GM23338 (cell line): ENCODE measurements around the gene ING5.

ENCODE experiments used
- CREB1 ChIP-seq: fragments of 250-450 bp; sonication (Bioruptor Pico); IDR thresholded peaks from 2 replicates; pipeline ENCODE4 v1.5.0; 2020; ENCODE audit warnings: low read depth, mild to moderate bottlenecking, moderate library complexity
- CTCF ChIP-seq, 2 experiments: fragments of 200-600 bp in 1 of 2; sonication (generic) in 1 of 2; conservative IDR thresholded peaks; 2 replicates each; pipeline versions ENCODE4 v1.5.1 to v1.6.1; 2016 to 2017; ENCODE audit warnings: antibody characterized with exemption in 2 of 2, low read depth in 2 of 2, mild to moderate bottlenecking in 2 of 2, moderate library complexity in 1 of 2
- EZH2 ChIP-seq: fragments of 200-600 bp; sonication (generic); IDR thresholded peaks from one replicate; pipeline ENCODE4 v1.8.0; 2017; ENCODE audit warnings: antibody characterized with exemption, mild to moderate bottlenecking, low read depth; ENCODE audit not compliant: unreplicated experiment
- EZH2phosphoT487 ChIP-seq: fragments of 200-600 bp; sonication (generic); IDR thresholded peaks from one replicate; pipeline ENCODE4 v1.8.1; 2018; ENCODE audit warnings: antibody characterized with exemption; ENCODE audit not compliant: unreplicated experiment
- POLR2AphosphoS5 ChIP-seq: IDR thresholded peaks from 2 replicates; pipeline ENCODE4 v1.6.1; 2016; ENCODE audit warnings: antibody characterized with exemption, low read depth
- REST ChIP-seq: IDR thresholded peaks from one replicate; pipeline ENCODE4 v1.6.1; 2018; ENCODE audit warnings: antibody characterized with exemption; ENCODE audit not compliant: unreplicated experiment
- STAT1 ChIP-seq: IDR thresholded peaks from one replicate; pipeline ENCODE4 v1.6.1; 2016; ENCODE audit warnings: antibody characterized with exemption; ENCODE audit not compliant: unreplicated experiment

- TF ChIP-seq CTCF (conservative IDR thresholded peaks at IDR 0.05; ENCODE audit: low read depth in 2 of 2) (no peak), EZH2 (no peak), EZH2phosphoT487 (no peak), POLR2AphosphoS5 (no peak), REST (no peak), STAT1 (no peak), CREB1 (CRISPR knock-in tag) (no peak)
Measured at GRCh38 chr2:241706537-241706936, 4.7 kb downstream of the ING5 start.
